Measurements from ENCODE around the gene TFCP2. TPM values are rescaled to one million over a fixed set of nuclear protein-coding genes. Genes with fewer than 3 reads are reported as not detected.
A peak's percentile ranks its signal among the peaks of the same experiment; 100 is the strongest.

The TFCP2 gene
- total RNA-seq, 1 donor: 7.8 TPM

- TF ChIP-seq CTCF (IDR thresholded peaks at IDR 0.05; ENCODE audit: insufficient read depth, low read depth, low read length): no peak
- no peak overlapping the region for H3K4me3 ChIP-seq (ENCODE audit: low read depth, low read length)
- no peak for DNase-seq (ENCODE audit: low read depth)
These were observed 105.2 kb downstream of the TFCP2 start for GRCh38 chr12:51067771-51068170.

- H3K4me3 ChIP-seq (ENCODE audit: low read depth, low read length): no peak overlapping the region
- no peak for TF ChIP-seq CTCF (IDR thresholded peaks at IDR 0.05; ENCODE audit: insufficient read depth, low read depth, low read length)
- no peak for DNase-seq (ENCODE audit: low read depth)
These were observed 105.7 kb downstream of the TFCP2 start for GRCh38 chr12:51067229-51067628.

- DNase-seq (ENCODE audit: low read depth): no peak
- no peak overlapping the region for H3K4me3 ChIP-seq (ENCODE audit: low read depth, low read length)
- TF ChIP-seq CTCF (IDR thresholded peaks at IDR 0.05; ENCODE audit: insufficient read depth, low read depth, low read length): no peak
These were observed 107.4 kb downstream of the TFCP2 start for GRCh38 chr12:51065530-51065929.

GRCh38 chr12:51062631-51063397 lies 110.1 kb downstream of the TFCP2 start:
- H3K4me3 ChIP-seq (ENCODE audit: low read depth, low read length): no peak overlapping the region
- no peak for TF ChIP-seq CTCF (IDR thresholded peaks at IDR 0.05; ENCODE audit: insufficient read depth, low read depth, low read length)
- no peak for DNase-seq (ENCODE audit: low read depth)

- TF ChIP-seq CTCF (IDR thresholded peaks at IDR 0.05; ENCODE audit: insufficient read depth, low read depth, low read length): no peak
- no peak overlapping the region for H3K4me3 ChIP-seq (ENCODE audit: low read depth, low read length)
- no peak for DNase-seq (ENCODE audit: low read depth)
These were observed 113.8 kb downstream of the TFCP2 start for GRCh38 chr12:51059086-51059485.

GRCh38 chr12:51056242-51056641 lies 116.7 kb downstream of the TFCP2 start:
- no peak for TF ChIP-seq CTCF (IDR thresholded peaks at IDR 0.05; ENCODE audit: insufficient read depth, low read depth, low read length)
- peak; percentile 28 for DNase-seq (ENCODE audit: low read depth)
- H3K4me3 ChIP-seq (ENCODE audit: low read depth, low read length): no peak overlapping the region

GRCh38 chr12:51055060-51055459 lies 117.9 kb downstream of the TFCP2 start:
- no peak for TF ChIP-seq CTCF (IDR thresholded peaks at IDR 0.05; ENCODE audit: insufficient read depth, low read depth, low read length)

More at GRCh38 chr12:51055060-51055459, 117.9 kb downstream of the TFCP2 start:
- no peak overlapping the region for H3K4me3 ChIP-seq (ENCODE audit: low read depth, low read length)
- DNase-seq (ENCODE audit: low read depth): no peak
